Upper lobe of left lung (tissue), 6 donors: ENCODE measurements around the gene SLC52A1. TPM values are rescaled to one million over a fixed set of nuclear protein-coding genes. Genes with fewer than 3 reads are reported as not detected.
A peak's percentile ranks its signal among the peaks of the same experiment; 100 is the strongest.

Experiments
- ATAC-seq, 2 donors: fragments of 200-7000 bp; cut with Tn5 transposase; one replicate each; pipeline ENCODE4 v1.9.1; 2022; ENCODE audit warnings: mild to moderate bottlenecking in 2 of 2, moderate library complexity in 2 of 2; ENCODE audit not compliant: low FRiP score in 2 of 2
- DNase-seq, 2 donors: peaks; one replicate each; pipeline ENCODE4 v3.0.0-alpha.2; 2019 to 2020
- H3K27ac ChIP-seq, 4 donors: fragments of 200-600 bp; sonication (generic); one replicate each; pipeline ENCODE4 v1.5.1; 2016 to 2019
- H3K27me3 ChIP-seq, 4 donors: fragments of 200-600 bp; sonication (generic); one replicate each; pipeline ENCODE4 v1.5.1; 2017 to 2019
- H3K36me3 ChIP-seq, 4 donors: fragments of 200-600 bp; sonication (generic); one replicate each; pipeline ENCODE4 v1.5.1; 2016 to 2019
- H3K4me1 ChIP-seq, 4 donors: fragments of 200-600 bp; sonication (generic); one replicate each; pipeline ENCODE4 v1.5.1; 2018 to 2019
- H3K4me3 ChIP-seq, 4 donors: fragments of 200-600 bp; sonication (generic); one replicate each; pipeline ENCODE4 v1.5.1; 2017 to 2019; ENCODE audit warnings: mild to moderate bottlenecking in 2 of 4, moderate library complexity in 1 of 4
- H3K9me3 ChIP-seq, 4 donors: fragments of 200-600 bp; sonication (generic); one replicate each; pipeline ENCODE4 v1.5.1; 2018 to 2019
- CTCF ChIP-seq, 6 experiments: fragments of 450-650 bp in 4 of 6; fragments of 200-600 bp in 2 of 6; sonication (generic) in 2 of 6; IDR thresholded peaks; one replicate each; pipeline ENCODE4 v1.5.1; 2016 to 2019; ENCODE audit warnings: antibody characterized with exemption in 6 of 6
- POLR2A ChIP-seq, 4 donors: fragments of 450-650 bp; IDR thresholded peaks; one replicate each; pipeline ENCODE4 v1.5.1; 2016 to 2017; ENCODE audit warnings: antibody characterized with exemption in 4 of 4, mild to moderate bottlenecking in 2 of 4
- POLR2AphosphoS5 ChIP-seq, 2 donors: sonication (generic); formaldehyde crosslinking; IDR thresholded peaks; one replicate each; pipeline ENCODE4 v1.5.1; 2017; ENCODE audit warnings: antibody characterized with exemption in 2 of 2
- WGBS, 2 donors: methylation state at CpG; one replicate each; pipeline ENCODE4 v1.1.5; 2017 to 2018; 5-methylcytosine and 5-hydroxymethylcytosine counted together
- total RNA-seq, 6 donors: library from RNA; depleted of rRNA in 4 of 6; stranded (reverse); fragments of >200 nt in 4 of 6; gene quantifications; one replicate each; pipeline versions ENCODE4 v1.1.0 to v1.2.1, GENCODE V29; 2016 to 2021
- donor health status: DM: no; HTN: no; CAD: no; lungs with moderate emphysema.
- donor health status: DM: no; HTN: yes; CAD: no; lungs with severe emphysema.

SLC52A1 gene
- total RNA-seq, 6 donors from 2014 or later = 0.15 to 4.0 (median 0.82) TPM

GRCh38 chr17:4986403-4986802 lies 48.8 kb downstream of the SLC52A1 start:
- Histone ChIP-seq H3K4me3 (peak overlapping the region; percentile 90 to 98 (median 96)), H3K27me3 (no peaks in the 10 kb centered on the region), H3K4me1 (peaks cover 22 to 29% (median 22%) of the 10 kb centered on the region in 4 donors), H3K27ac (peak overlapping the region; percentile 90 to 99 (median 95)), H3K9me3 (no peaks in the 10 kb centered on the region), H3K36me3 (peaks cover 0 to 41% (median 25%) of the 10 kb centered on the region in 4 donors)
- peak; percentile 37 to 42 for TF ChIP-seq POLR2AphosphoS5 (IDR thresholded peaks at IDR 0.05)
- no peak for TF ChIP-seq POLR2A (IDR thresholded peaks at IDR 0.05)
- no peak for TF ChIP-seq CTCF (IDR thresholded peaks at IDR 0.05)
- DNase-seq (no peak), ATAC-seq (no peak)
- 29 to 32% methylated on average over 5 of the region's 5 CpGs for WGBS, 2 donors

Other genes with a start within 250 kb of the SLC52A1 start
- 10 to 100 TPM in 4 of 6 donors, 1 to 10 TPM in 1, not detected in 1; 3.1 to 28.8 (median 13.4) TPM for gene VMO1, start 249.1 kb downstream of the SLC52A1 start, total RNA-seq
- gene GLTPD2, start 246.5 kb downstream of the SLC52A1 start, total RNA-seq = under 1 TPM in 2 of 6 donors, not detected in 4; 0.24 to 0.97 TPM
- gene PSMB6, start 239.3 kb downstream of the SLC52A1 start, total RNA-seq = 100 to 1,000 TPM in 4 of 6 donors, 10 to 100 TPM in 2; 44.0 to 149 (median 110) TPM
- gene PLD2, start 228.3 kb downstream of the SLC52A1 start, total RNA-seq = 10 to 100 TPM; 15.0 to 51.3 (median 37.6) TPM
- 100 to 1,000 TPM in 4 of 6 donors, 10 to 100 TPM in 2; 52.3 to 311 (median 136) TPM for gene MINK1, start 202.1 kb downstream of the SLC52A1 start, total RNA-seq
- 1 to 10 TPM; 2.6 to 6.3 (median 3.4) TPM for gene C17orf107, start 135.9 kb downstream of the SLC52A1 start, total RNA-seq
- gene CHRNE, start 132.3 kb downstream of the SLC52A1 start, total RNA-seq = 1 to 10 TPM in 3 of 6 donors, under 1 TPM in 1, not detected in 2; 0.61 to 1.7 (median 1.2) TPM
- 1 to 10 TPM in 1 of 6 donors, under 1 TPM in 4, not detected in 1; 0.23 to 1.4 (median 0.59) TPM for gene GP1BA, start 103.1 kb downstream of the SLC52A1 start, total RNA-seq
- 10 to 100 TPM; 37.5 to 69.2 (median 47.9) TPM for gene SLC25A11, start 95.4 kb downstream of the SLC52A1 start, total RNA-seq
- 100 to 1,000 TPM in 2 of 6 donors, 10 to 100 TPM in 4; 41.9 to 130 (median 72.9) TPM for gene RNF167, start 95.2 kb downstream of the SLC52A1 start, total RNA-seq
- gene PFN1, start 86.9 kb downstream of the SLC52A1 start, total RNA-seq = 100 to 1,000 TPM; 403 to 814 (median 641) TPM
- 10 to 100 TPM in 3 of 6 donors, 1 to 10 TPM in 3; 4.3 to 49.2 (median 10.6) TPM for gene ENO3, start 84.3 kb downstream of the SLC52A1 start, total RNA-seq
- gene SPAG7, start 67.6 kb downstream of the SLC52A1 start, total RNA-seq = 10 to 100 TPM; 48.2 to 66.4 (median 63.8) TPM
- 100 to 1,000 TPM in 2 of 6 donors, 10 to 100 TPM in 4; 27.1 to 162 (median 50.8) TPM for gene CAMTA2, start 47.8 kb downstream of the SLC52A1 start, total RNA-seq
- gene INCA1, start 37.9 kb downstream of the SLC52A1 start, total RNA-seq = 10 to 100 TPM in 1 of 6 donors, 1 to 10 TPM in 5; 1.4 to 32.5 (median 3.1) TPM
- gene KIF1C, start 37.5 kb downstream of the SLC52A1 start, total RNA-seq = 100 to 1,000 TPM; 130 to 270 (median 206) TPM
- 1 to 10 TPM in 5 of 6 donors, under 1 TPM in 1; 0.89 to 9.7 (median 5.3) TPM for gene ZFP3, start 43.0 kb upstream of the SLC52A1 start, total RNA-seq
- gene ZNF232, start 76.5 kb upstream of the SLC52A1 start, total RNA-seq = 10 to 100 TPM in 2 of 6 donors, 1 to 10 TPM in 4; 5.5 to 27.2 (median 9.4) TPM
- 1 to 10 TPM in 1 of 6 donors, under 1 TPM in 4, not detected in 1; 0.15 to 8.4 (median 0.29) TPM for gene USP6, start 80.6 kb upstream of the SLC52A1 start, total RNA-seq
- gene ZNF594, start 156.4 kb upstream of the SLC52A1 start, total RNA-seq = 10 to 100 TPM in 3 of 6 donors, 1 to 10 TPM in 3; 4.9 to 29.3 (median 10.4) TPM
- 10 to 100 TPM in 3 of 6 donors, 1 to 10 TPM in 3; 6.3 to 30.6 (median 10.7) TPM for gene SCIMP, start 199.4 kb upstream of the SLC52A1 start, total RNA-seq
- 10 to 100 TPM; 36.1 to 81.7 (median 39.6) TPM for gene RABEP1, start 246.9 kb upstream of the SLC52A1 start, total RNA-seq